ENCODE results near the gene CCDC186. TPM values are rescaled to one million over a fixed set of nuclear protein-coding genes. Genes with fewer than 3 reads are reported as not detected.
A peak's percentile ranks its signal among the peaks of the same experiment; 100 is the strongest.

The CCDC186 gene
- total and polyA plus RNA-seq, 2 of the 13 experiments (the other 11 are each of a cell fraction or from before 2014, with no cell fraction given), result 4.2 to 11.8 TPM

DNA sequence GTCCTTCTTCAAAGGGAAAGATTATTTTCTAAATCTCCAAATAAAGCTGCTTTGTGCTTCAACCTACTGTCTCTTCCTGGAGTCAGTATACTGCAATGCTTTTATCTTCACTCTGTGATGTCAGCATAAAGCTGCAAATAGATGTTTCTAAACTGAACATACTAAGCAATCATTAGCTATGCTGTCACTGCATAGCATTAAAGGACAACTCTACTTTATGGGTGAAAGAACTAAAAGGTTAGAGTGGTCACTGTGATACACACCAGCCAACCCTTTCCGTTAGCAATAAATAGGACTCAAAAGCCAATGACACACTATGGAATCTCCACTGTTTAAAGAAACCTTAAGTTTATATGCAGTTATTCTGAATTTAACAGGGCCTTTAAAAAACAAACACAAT, 1.8 kb downstream of the CCDC186 start (continued):
- TF ChIP-seq ZHX1 (CRISPR knock-in tag; IDR thresholded peaks at IDR 0.05; ENCODE audit: low read depth), result no peak
- no peak for TF ChIP-seq ZNF749 (CRISPR knock-in tag; IDR thresholded peaks at IDR 0.05; ENCODE audit: borderline replicate concordance)
- TF ChIP-seq ZNF546 (CRISPR knock-in tag; conservative IDR thresholded peaks at IDR 0.05), result no peak
- no peak for TF ChIP-seq CREB1 (IDR thresholded peaks at IDR 0.05)
- TF ChIP-seq CREB1 (CRISPR knock-in tag; IDR thresholded peaks at IDR 0.05), result 0 out of 2 replicates have a peak, but pooled peaks have one; percentile 1
- TF ChIP-seq MLX (CRISPR knock-in tag; IDR thresholded peaks at IDR 0.05), result no peak
- peak; percentile 34; the same call in 1 of the 2 replicates for TF ChIP-seq ZBTB21 (CRISPR knock-in tag; IDR thresholded peaks at IDR 0.05)
- no peak for TF ChIP-seq NONO (IDR thresholded peaks at IDR 0.05)
- no peak for TF ChIP-seq NONO (CRISPR knock-in tag; conservative IDR thresholded peaks at IDR 0.05)
- no peak for TF ChIP-seq SSRP1 (CRISPR knock-in tag; IDR thresholded peaks at IDR 0.05)
- TF ChIP-seq JUNB (CRISPR knock-in tag; IDR thresholded peaks at IDR 0.05; ENCODE audit: borderline replicate concordance), result no peak
- no peak for TF ChIP-seq ARHGAP35 (CRISPR knock-in tag; IDR thresholded peaks at IDR 0.05; ENCODE audit: borderline replicate concordance)
- no peak for TF ChIP-seq DNMT3B (CRISPR knock-in tag; conservative IDR thresholded peaks at IDR 0.05)
- TF ChIP-seq E2F2 (CRISPR knock-in tag; IDR thresholded peaks at IDR 0.05; ENCODE audit: borderline replicate concordance), result no peak
- TF ChIP-seq SKI (IDR thresholded peaks at IDR 0.05; ENCODE audit: partially characterized antibody), result no peak
- peak; percentile 9 for TF ChIP-seq ASH2L (IDR thresholded peaks at IDR 0.05; ENCODE audit: insufficient read length, low read depth, low read length)
- TF ChIP-seq ZNF12 (CRISPR knock-in tag; IDR thresholded peaks at IDR 0.05), result no peak
- no peak for TF ChIP-seq AHDC1 (CRISPR knock-in tag; IDR thresholded peaks at IDR 0.05; ENCODE audit: borderline replicate concordance)
- TF ChIP-seq ADNP (CRISPR knock-in tag; IDR thresholded peaks at IDR 0.05), result no peak
- 0 out of 2 replicates have a peak, but pooled peaks have one; percentile 16 for TF ChIP-seq MAFF (IDR thresholded peaks at IDR 0.05; ENCODE audit: low read depth, low read length)
- TF ChIP-seq ZNF562 (CRISPR knock-in tag; IDR thresholded peaks at IDR 0.05; ENCODE audit: borderline replicate concordance), result no peak
- TF ChIP-seq ZNF138 (CRISPR knock-in tag; IDR thresholded peaks at IDR 0.05; ENCODE audit: low read depth), result no peak

Data from HepG2 (cell line).